Choroid plexus epithelial cell (primary cell): Measurements from ENCODE around the gene CALN1.

Source experiments
- DNase-seq: peaks from one replicate; pipeline ENCODE4 v3.0.0-alpha.2; 2010; ENCODE audit warnings: low read depth
- H3K4me3 ChIP-seq: 2 replicates; pipeline ENCODE4 v1.5.1; 2011; ENCODE audit warnings: low read depth, mild to moderate bottlenecking, control low read depth, low read length, moderate library complexity
- CTCF ChIP-seq: conservative IDR thresholded peaks from 2 replicates; pipeline ENCODE4 v1.5.1; 2011; ENCODE audit warnings: low read depth, mild to moderate bottlenecking, control low read depth, inconsistent platforms, low read length, moderate library complexity

Gene CALN1

DNA sequence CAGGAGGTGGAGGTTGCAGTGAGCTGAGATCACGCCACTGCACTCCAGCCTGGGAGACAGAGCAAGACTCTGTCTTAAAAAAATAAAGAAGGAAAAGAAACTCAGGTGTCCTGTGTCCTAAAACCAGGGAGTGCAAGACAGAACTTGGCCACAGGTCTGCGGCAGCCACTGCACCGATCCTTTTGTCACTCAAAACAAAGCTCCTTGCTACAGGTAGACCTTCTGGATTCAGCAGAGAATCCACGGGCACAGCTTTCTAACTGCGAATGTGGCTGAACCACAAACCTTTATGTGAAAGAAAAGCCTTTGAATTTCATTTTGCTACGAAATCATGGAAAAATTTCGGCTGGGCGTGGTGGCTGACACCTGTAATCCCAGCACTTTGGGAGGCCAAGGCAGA, 634.9 kb downstream of the CALN1 start:
- DNase-seq: no peak
- no peak overlapping the region for H3K4me3 ChIP-seq
- no peak for TF ChIP-seq CTCF

DNA sequence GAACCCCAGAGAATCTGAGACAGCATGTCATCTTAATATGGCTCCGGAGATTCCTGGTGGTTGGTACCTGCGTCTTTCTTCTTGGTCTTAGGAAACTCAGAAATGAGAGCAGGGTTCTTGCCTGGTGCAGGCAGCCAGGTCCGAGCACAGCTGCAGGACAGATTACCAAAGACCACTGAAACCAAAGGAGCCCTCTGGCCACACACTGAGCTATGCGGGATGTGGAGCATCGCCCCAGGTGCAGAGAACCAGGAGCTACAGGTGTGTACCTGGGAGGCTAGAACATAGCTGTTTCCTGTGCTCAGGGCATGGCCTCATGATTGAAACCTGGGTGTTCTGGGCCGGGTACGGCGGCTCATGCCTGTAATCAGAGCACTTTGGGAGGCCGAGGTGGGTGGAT, 635.4 kb downstream of the CALN1 start:
- no peak for TF ChIP-seq CTCF
- DNase-seq: no peak
- no peak overlapping the region for H3K4me3 ChIP-seq

DNA sequence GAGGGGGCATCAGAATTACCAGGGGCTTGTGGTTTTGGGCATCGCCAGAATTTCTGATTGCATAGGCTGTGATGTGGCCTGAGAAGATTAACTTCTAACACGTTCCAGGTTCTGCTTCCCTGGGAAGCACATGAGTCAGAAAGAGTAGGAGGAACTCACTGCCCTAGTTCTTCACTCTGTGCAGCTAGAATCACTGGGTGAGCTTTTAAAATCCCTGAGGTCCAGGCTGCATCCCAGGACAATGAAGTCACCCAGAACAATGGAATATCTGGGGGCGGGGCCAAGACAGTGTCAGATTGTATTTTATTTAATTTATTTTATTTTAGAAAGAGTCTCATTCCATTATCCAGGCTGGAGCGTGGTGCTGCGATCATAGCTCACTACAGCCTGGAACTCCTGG, 636.5 kb downstream of the CALN1 start:
- no peak for TF ChIP-seq CTCF
- no peak overlapping the region for H3K4me3 ChIP-seq
- DNase-seq: no peak

DNA sequence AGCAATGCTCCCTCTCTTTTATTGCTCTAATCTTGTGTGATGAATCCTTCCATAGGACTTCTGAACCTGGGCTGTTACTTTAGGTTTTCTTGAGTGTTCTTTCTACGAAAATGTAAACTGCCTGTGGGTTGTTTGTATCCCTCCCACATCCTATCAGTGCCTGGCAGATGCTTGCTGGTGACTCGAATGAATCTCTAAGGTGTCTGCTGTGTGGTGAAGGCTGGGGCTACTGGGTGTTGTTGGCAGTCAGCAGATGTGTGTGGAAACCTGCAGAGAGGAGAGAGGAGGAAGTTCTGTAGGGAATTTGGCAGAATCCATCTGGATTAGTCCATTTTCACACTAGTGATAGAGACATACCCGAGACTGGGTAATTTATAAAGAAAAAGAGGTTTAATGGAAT, 639.4 kb downstream of the CALN1 start:
- DNase-seq: no peak

DNA sequence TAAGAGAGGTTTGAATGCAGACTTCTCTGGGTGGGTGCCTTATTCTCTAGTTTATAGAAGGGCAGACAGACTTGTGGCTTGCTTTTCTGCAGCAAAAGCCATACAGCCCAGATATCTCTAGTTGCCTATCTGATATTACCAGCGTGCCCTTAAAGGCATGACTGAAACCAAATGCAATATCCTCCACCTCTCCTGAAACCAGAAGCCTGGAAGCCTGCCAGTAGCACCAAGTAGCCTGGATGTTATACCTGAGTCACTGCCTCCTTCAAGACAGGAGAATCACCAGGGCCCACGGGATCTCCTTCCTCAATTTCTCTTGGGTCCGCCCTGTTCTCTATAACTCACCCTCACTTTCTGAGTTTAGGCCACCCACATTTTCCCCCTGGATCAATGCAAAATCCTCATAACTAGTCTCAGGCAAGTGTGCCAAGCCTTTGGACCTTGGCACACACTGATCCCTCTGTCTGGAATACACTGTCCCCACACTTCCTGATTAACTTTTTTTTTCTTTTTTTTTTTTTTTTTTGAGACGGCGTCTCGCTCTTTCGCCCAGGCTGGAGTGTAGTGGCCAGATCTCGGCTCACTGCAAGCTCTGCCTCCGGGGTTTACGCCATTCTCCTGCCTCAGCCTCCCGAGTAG, 641.8 kb downstream of the CALN1 start:
- no peak for DNase-seq

More for the DNA sequence above, 639.4 kb downstream of the CALN1 start:
- TF ChIP-seq CTCF: no peak
- no peak overlapping the region for H3K4me3 ChIP-seq

GRCh38 chr7:71769326-71769725, 642.8 kb downstream of the CALN1 start:
- no peak for TF ChIP-seq CTCF
- DNase-seq: no peak
- no peak overlapping the region for H3K4me3 ChIP-seq

More for the DNA sequence above, 641.8 kb downstream of the CALN1 start:
- no peak overlapping the region for H3K4me3 ChIP-seq
- no peak for TF ChIP-seq CTCF

GRCh38 chr7:71768450-71768849, 643.7 kb downstream of the CALN1 start:
- TF ChIP-seq CTCF: no peak
- DNase-seq: no peak
- no peak overlapping the region for H3K4me3 ChIP-seq
